C4-2B (cell line): ENCODE results near the gene POLE4.

Experiments used
- H3K27ac ChIP-seq: fragments of 450-650 bp; 2 replicates; pipeline ENCODE4 v1.5.1; 2017
- CTCF ChIP-seq: fragments of 450-650 bp; conservative IDR thresholded peaks from 2 replicates; pipeline ENCODE4 v1.5.1; 2017; ENCODE audit warnings: mild to moderate bottlenecking
- ZFX ChIP-seq: fragments of 450-650 bp; IDR thresholded peaks from 2 replicates; pipeline ENCODE4 v1.6.1; 2017

POLE4 gene

GRCh38 chr2:75003276-75003675 is 44.8 kb downstream of the POLE4 start:
- TF ChIP-seq ZFX (no peak), CTCF (no peak)
- H3K27ac ChIP-seq: no peak overlapping the region

- H3K27ac ChIP-seq: no peak overlapping the region
- TF ChIP-seq CTCF: no peak
- TF ChIP-seq ZFX: no peak
Observed at GRCh38 chr2:75003773-75004172, 45.3 kb downstream of the POLE4 start.

- H3K27ac ChIP-seq: no peak overlapping the region
- TF ChIP-seq ZFX: no peak
- TF ChIP-seq CTCF: no peak
Observed at GRCh38 chr2:75006041-75006440, 47.6 kb downstream of the POLE4 start.

- H3K27ac ChIP-seq: no peak overlapping the region
- no peak for TF ChIP-seq ZFX
- no peak for TF ChIP-seq CTCF
Observed at GRCh38 chr2:75007061-75007460, 48.6 kb downstream of the POLE4 start.

GRCh38 chr2:75007819-75008218 is 49.4 kb downstream of the POLE4 start:
- no peak for TF ChIP-seq CTCF
- no peak for TF ChIP-seq ZFX

GRCh38 chr2:75010571-75010970 is 52.1 kb downstream of the POLE4 start:
- no peak overlapping the region for H3K27ac ChIP-seq
- TF ChIP-seq ZFX: no peak
- no peak for TF ChIP-seq CTCF

More at GRCh38 chr2:75007819-75008218, 49.4 kb downstream of the POLE4 start:
- H3K27ac ChIP-seq: no peak overlapping the region

GRCh38 chr2:75012080-75012479 is 53.6 kb downstream of the POLE4 start:
- peak overlapping the region; percentile 25 for H3K27ac ChIP-seq
- no peak for TF ChIP-seq CTCF
- no peak for TF ChIP-seq ZFX
